HCT116 (cell line): ENCODE measurements around the gene PLK1. TPM values are rescaled to one million over a fixed set of nuclear protein-coding genes. Genes with fewer than 3 reads are reported as not detected.

ENCODE experiments used
- ATAC-seq: fragments of 200-7000 bp; cut with Tn5 transposase; 2 replicates; pipeline ENCODE4 v1.9.1; 2020; ENCODE audit warnings: mild to moderate bottlenecking, moderate library complexity
- BruUV-seq: library from RNA; stranded (reverse); fragments of 400-500 nt; replicated peaks from 2 replicates; lab custom pipeline; 2021; lab: Mats Ljungman, UMichigan
- CTCF ChIA-PET: fragments of 300-600 bp; sonication (Branson Sonifier 250); formaldehyde crosslinking; loops from one replicate; lab custom pipeline; 2021; ENCODE audit warnings: antibody characterized with exemption; lab: Charles Lee
- POLR2A ChIA-PET: fragments of 300-600, 350-600 bp; sonication (Branson Sonifier 250); formaldehyde crosslinking; loops from one replicate; lab custom pipeline; 2021; ENCODE audit warnings: antibody characterized with exemption; lab: Charles Lee
- RAD21 ChIA-PET, 2 experiments: fragments of 300-600 bp; sonication (Branson Sonifier 250); formaldehyde crosslinking; loops; one replicate each; lab custom pipeline; 2023; ENCODE audit warnings: low total read pairs in 2 of 2; ENCODE audit not compliant: uncharacterized antibody in 2 of 2, unreplicated experiment in 2 of 2, low non-redundant PET in 1 of 2; lab: Charles Lee
- DNase-seq: peaks from one replicate; pipeline ENCODE4 v3.0.0-alpha.2; 2010; ENCODE audit warnings: low read depth, low spot score
- H2AFZ ChIP-seq: fragments of 200-600 bp; shearing (Covaris generic), sonication (generic); 2 replicates; pipeline ENCODE4 v1.6.1; 2017; ENCODE audit warnings: low read depth, mixed run types, mixed read lengths, antibody characterized with exemption, low read length; ENCODE audit not compliant: poor library complexity, severe bottlenecking
- H3K27ac ChIP-seq: 2 replicates; pipeline ENCODE4 v1.5.1; 2012; ENCODE audit warnings: low read depth, low read length
- H3K27me3 ChIP-seq: fragments of 200-600 bp; sonication (generic); 2 replicates; pipeline ENCODE4 v1.6.1; 2016; ENCODE audit warnings: mixed run types, low read length, mixed read lengths; ENCODE audit not compliant: insufficient read depth
- H3K36me3 ChIP-seq, 2 experiments: fragments of 200-500 bp in 1 of 2; fragments of 200-600 bp in 1 of 2; sonication (Bioruptor generic) in 1 of 2; sonication (generic) in 1 of 2; 2 replicates each; pipeline versions ENCODE4 v1.5.1 to v1.6.1; 2014 to 2016; ENCODE audit warnings: low read length in 2 of 2, inconsistent platforms in 1 of 2, mixed read lengths in 1 of 2, mixed run types in 1 of 2; ENCODE audit not compliant: insufficient read depth in 2 of 2, control insufficient read depth in 1 of 2
- H3K4me1 ChIP-seq, 2 experiments: fragments of 200-600 bp in 1 of 2; sonication (generic) in 1 of 2; 2 replicates each; pipeline versions ENCODE4 v1.5.1 to v1.6.1; 2012 to 2017; ENCODE audit warnings: low read length in 2 of 2, inconsistent platforms in 1 of 2, mild to moderate bottlenecking in 1 of 2, mixed read lengths in 1 of 2, mixed run types in 1 of 2, moderate library complexity in 1 of 2; ENCODE audit not compliant: insufficient read depth in 2 of 2, control insufficient read depth in 1 of 2
- H3K4me2 ChIP-seq: fragments of 200-600 bp; sonication (generic); 2 replicates; pipeline ENCODE4 v1.6.1; 2017; ENCODE audit warnings: mixed run types, low read length, mixed read lengths
- H3K4me3 ChIP-seq, 2 experiments: fragments of 200-600 bp in 1 of 2; sonication (generic) in 1 of 2; replicated peaks in 1 of 2; 2 replicates each; pipeline ENCODE4 v1.5.1; 2011 to 2016; ENCODE audit warnings: low read length in 2 of 2, control low read depth in 1 of 2, low read depth in 1 of 2, mild to moderate bottlenecking in 1 of 2, mixed read lengths in 1 of 2, mixed run types in 1 of 2
- H3K79me2 ChIP-seq: fragments of 200-600 bp; sonication (generic); 2 replicates; pipeline ENCODE4 v1.6.1; 2017; ENCODE audit warnings: mild to moderate bottlenecking, mixed run types, low read length, moderate library complexity, mixed read lengths; ENCODE audit not compliant: insufficient read depth
- H3K9ac ChIP-seq: fragments of 200-600 bp; sonication (generic); 2 replicates; pipeline ENCODE4 v1.6.1; 2016; ENCODE audit warnings: low read length, mixed read lengths
- H3K9me2 ChIP-seq: fragments of 200-600 bp; sonication (generic), shearing (Covaris generic); 2 replicates; pipeline ENCODE4 v1.6.1; 2017; ENCODE audit warnings: mixed run types, mild to moderate bottlenecking, moderate library complexity; ENCODE audit not compliant: insufficient read depth
- H3K9me3 ChIP-seq, 2 experiments: fragments of 200-500 bp in 1 of 2; fragments of 200-600 bp in 1 of 2; sonication (Bioruptor generic) in 1 of 2; sonication (generic) in 1 of 2; 2 replicates each; pipeline ENCODE4 v1.6.1; 2014 to 2017; ENCODE audit warnings: low read length in 2 of 2, mixed read lengths in 2 of 2, inconsistent platforms in 1 of 2, low read depth in 1 of 2, mild to moderate bottlenecking in 1 of 2, mixed run types in 1 of 2, moderate library complexity in 1 of 2; ENCODE audit not compliant: control insufficient read depth in 1 of 2, insufficient read depth in 1 of 2
- H4K20me1 ChIP-seq: fragments of 200-600 bp; sonication (generic), shearing (Covaris generic); 2 replicates; pipeline ENCODE4 v1.6.1; 2017; ENCODE audit warnings: mixed run types, mild to moderate bottlenecking, moderate library complexity; ENCODE audit not compliant: insufficient read depth
- ATF3 ChIP-seq: IDR thresholded peaks from 2 replicates; pipeline ENCODE4 v1.6.1; 2012
- CTCF ChIP-seq, 3 experiments: fragments of 200-600 bp in 1 of 3; sonication (generic) in 1 of 3; IDR thresholded peaks in 2 of 3; conservative IDR thresholded peaks in 1 of 3; 2 replicates each; pipeline ENCODE4 v1.5.1; 2012 to 2017; ENCODE audit warnings: low read depth in 2 of 3, low read length in 2 of 3, antibody characterized with exemption in 1 of 3, borderline replicate concordance in 1 of 3, control low read depth in 1 of 3, mild to moderate bottlenecking in 1 of 3, mixed read lengths in 1 of 3, mixed run types in 1 of 3, moderate library complexity in 1 of 3; ENCODE audit not compliant: insufficient read depth in 1 of 3
- EZH2phosphoT487 ChIP-seq: fragments of 200-600 bp; IDR thresholded peaks from 2 replicates; pipeline ENCODE4 v1.6.1; 2018; ENCODE audit warnings: antibody characterized with exemption, borderline replicate concordance
- FOSL1 ChIP-seq: IDR thresholded peaks from 2 replicates; pipeline ENCODE4 v1.6.1; 2012; ENCODE audit warnings: low read depth
- MAX ChIP-seq: IDR thresholded peaks from 2 replicates; pipeline ENCODE4 v1.6.1; 2012
- POLR2A ChIP-seq: IDR thresholded peaks from 2 replicates; pipeline ENCODE4 v1.7.0; 2011; ENCODE audit warnings: borderline replicate concordance; ENCODE audit not compliant: insufficient read depth, insufficient read length; ENCODE audit errors: extremely low read depth
- POLR2AphosphoS5 ChIP-seq: IDR thresholded peaks from 2 replicates; pipeline ENCODE4 v1.6.1; 2011; ENCODE audit warnings: mild to moderate bottlenecking, low read depth, low read length, moderate library complexity
- RAD21 ChIP-seq: IDR thresholded peaks from 2 replicates; pipeline ENCODE4 v1.6.1; 2012; ENCODE audit warnings: low read depth, mild to moderate bottlenecking
- REST ChIP-seq: IDR thresholded peaks from 2 replicates; pipeline ENCODE4 v1.6.1; 2012; ENCODE audit warnings: low read depth
- SIN3A ChIP-seq: IDR thresholded peaks from 2 replicates; pipeline ENCODE4 v1.6.1; 2012; ENCODE audit warnings: low read depth
- ZFX ChIP-seq: fragments of 450-650 bp; IDR thresholded peaks from 2 replicates; pipeline ENCODE4 v1.6.1; 2017
- ZNF274 ChIP-seq: fragments of 200-500 bp; sonication (Bioruptor generic); IDR thresholded peaks from 2 replicates; pipeline ENCODE4 v1.6.1; 2014; ENCODE audit warnings: mild to moderate bottlenecking, low read depth, low read length, inconsistent platforms
- intact Hi-C: fragments of 100-400 bp; cut with micrococcal nuclease; formaldehyde crosslinking; loops from 2 replicates; pipeline ENCODE4 v1.10.0; 2022
- total RNA-seq: library from RNA; stranded (reverse); gene quantifications from one replicate; pipeline ENCODE4 v1.2.1, GENCODE V29; 2021; ENCODE audit not compliant: unreplicated experiment

Gene PLK1
- total RNA-seq, 1 experiment from 2014 or later = 144 TPM

GRCh38 chr16:23667355-23667659 is 11.4 kb upstream of the PLK1 start:
- BruUV-seq = no TSS peak
- H4K20me1 ChIP-seq = no peaks in the 10 kb centered on the region
- no peak overlapping the region for H3K9ac ChIP-seq
- ChIA-PET RAD21 (no interaction called here), CTCF (interaction anchor here (0.6 kb wide), 1 partner anchor 429 kb away, joined by 3 read pairs; no protein-coding TSS in a partner anchor), POLR2A (no interaction called here)
- peaks cover 4 to 21% of the 10 kb centered on the region in 2 experiments; a peak in 3 of 4 replicates for H3K36me3 ChIP-seq
- H3K27ac ChIP-seq = no peak overlapping the region
- H3K27me3 ChIP-seq = no peaks in the 10 kb centered on the region
- no peaks in the 10 kb centered on the region for H3K9me2 ChIP-seq
- no peaks in the 10 kb centered on the region for H3K79me2 ChIP-seq
- no peak for TF ChIP-seq SIN3A
- no peak for TF ChIP-seq RAD21
- TF ChIP-seq EZH2phosphoT487 = no peak
- TF ChIP-seq FOSL1 = no peak
- no peak for TF ChIP-seq ZNF274
- no peak for TF ChIP-seq POLR2AphosphoS5
- no peak for TF ChIP-seq POLR2A
- no peak for TF ChIP-seq REST
- no peak for TF ChIP-seq CTCF (IDR thresholded peaks at IDR 0.05 in 2 of 3, conservative IDR thresholded peaks at IDR 0.05 in 1 of 3; ENCODE audit: borderline replicate concordance in 1 of 3, insufficient read depth in 1 of 3, low read depth in 2 of 3, low read length in 2 of 3)
- no peak for TF ChIP-seq MAX
- TF ChIP-seq ATF3 = no peak
- no peak for TF ChIP-seq ZFX
- H2AFZ ChIP-seq = no peak overlapping the region
- H3K4me2 ChIP-seq = no peak overlapping the region
- DNase-seq = no peak
- no peak for ATAC-seq
- intact Hi-C loops = no loop called here
- no peak overlapping the region for H3K4me3 ChIP-seq
- H3K9me3 ChIP-seq = no peaks in the 10 kb centered on the region
- H3K4me1 ChIP-seq = no peaks in the 10 kb centered on the region
